MCF 10A (cell line): ENCODE measurements around the gene PCDHB11. TPM values are rescaled to one million over a fixed set of nuclear protein-coding genes. Genes with fewer than 3 reads are reported as not detected.
A peak's percentile ranks its signal among the peaks of the same experiment; 100 is the strongest.
"Not testable (repeated sequence)": the region's sequence is repeated elsewhere in the genome, so short reads cannot be mapped to it uniquely, and the experiment has no call there.

Experiments
- BruUV-seq: library from RNA; stranded (reverse); fragments of 400-500 nt; replicated peaks from 2 replicates; lab custom pipeline; 2021; lab: Mats Ljungman, UMichigan
- CTCF ChIA-PET: fragments of 300-600 bp; sonication (Branson Sonifier 250); formaldehyde crosslinking; extraction: SDS; loops from one replicate; lab custom pipeline; 2021; ENCODE audit warnings: antibody characterized with exemption, inconsistent platforms; lab: Yijun Ruan, JAX
- POLR2A ChIA-PET: fragments of 300-600, 350-650 bp; sonication (Branson Sonifier 250); formaldehyde crosslinking; extraction: SDS; loops from one replicate; lab custom pipeline; 2020; ENCODE audit warnings: antibody characterized with exemption, inconsistent platforms; lab: Yijun Ruan, JAX
- DNase-seq: peaks from one replicate; pipeline ENCODE4 v3.0.0-alpha.2; 2018; ENCODE audit not compliant: unreplicated experiment
- H3K27ac Mint-ChIP-seq: one replicate; pipeline ENCODE4 v1.8.0; 2022; ENCODE audit warnings: mild to moderate bottlenecking, low read depth, mixed read lengths; ENCODE audit not compliant: unreplicated experiment
- H3K27me3 Mint-ChIP-seq: one replicate; pipeline ENCODE4 v1.8.0; 2022; ENCODE audit warnings: mixed read lengths; ENCODE audit not compliant: insufficient read depth, unreplicated experiment
- H3K36me3 Mint-ChIP-seq: one replicate; pipeline ENCODE4 v1.8.0; 2022; ENCODE audit warnings: mild to moderate bottlenecking, moderate library complexity, mixed read lengths; ENCODE audit not compliant: insufficient read depth, unreplicated experiment
- H3K4me1 Mint-ChIP-seq: one replicate; pipeline ENCODE4 v1.8.0; 2022; ENCODE audit warnings: mixed read lengths; ENCODE audit not compliant: insufficient read depth, unreplicated experiment
- H3K4me3 Mint-ChIP-seq: one replicate; pipeline ENCODE4 v1.8.0; 2022; ENCODE audit warnings: mild to moderate bottlenecking, moderate library complexity, mixed read lengths; ENCODE audit not compliant: unreplicated experiment
- H3K9me3 Mint-ChIP-seq: one replicate; pipeline ENCODE4 v1.8.0; 2022; ENCODE audit warnings: mixed read lengths; ENCODE audit not compliant: unreplicated experiment
- intact Hi-C: fragments of 100-400 bp; cut with micrococcal nuclease; formaldehyde crosslinking; loops from 2 replicates; pipeline ENCODE4 v1.14.1; 2022
- total RNA-seq: library from RNA; stranded (reverse); gene quantifications from 2 replicates; pipeline ENCODE4 v1.2.3, GENCODE V29; 2022
- TF ChIP-seq, protein P1 (sequence below): fragments of 200-600 bp; IDR thresholded peaks from one replicate; pipeline ENCODE4 v1.8.0; 2022; ENCODE audit warnings: antibody characterized with exemption, mild to moderate bottlenecking; ENCODE audit not compliant: unreplicated experiment

The PCDHB11 gene
- total RNA-seq, 1 experiment from 2014 or later: 0.75 TPM

DNA sequence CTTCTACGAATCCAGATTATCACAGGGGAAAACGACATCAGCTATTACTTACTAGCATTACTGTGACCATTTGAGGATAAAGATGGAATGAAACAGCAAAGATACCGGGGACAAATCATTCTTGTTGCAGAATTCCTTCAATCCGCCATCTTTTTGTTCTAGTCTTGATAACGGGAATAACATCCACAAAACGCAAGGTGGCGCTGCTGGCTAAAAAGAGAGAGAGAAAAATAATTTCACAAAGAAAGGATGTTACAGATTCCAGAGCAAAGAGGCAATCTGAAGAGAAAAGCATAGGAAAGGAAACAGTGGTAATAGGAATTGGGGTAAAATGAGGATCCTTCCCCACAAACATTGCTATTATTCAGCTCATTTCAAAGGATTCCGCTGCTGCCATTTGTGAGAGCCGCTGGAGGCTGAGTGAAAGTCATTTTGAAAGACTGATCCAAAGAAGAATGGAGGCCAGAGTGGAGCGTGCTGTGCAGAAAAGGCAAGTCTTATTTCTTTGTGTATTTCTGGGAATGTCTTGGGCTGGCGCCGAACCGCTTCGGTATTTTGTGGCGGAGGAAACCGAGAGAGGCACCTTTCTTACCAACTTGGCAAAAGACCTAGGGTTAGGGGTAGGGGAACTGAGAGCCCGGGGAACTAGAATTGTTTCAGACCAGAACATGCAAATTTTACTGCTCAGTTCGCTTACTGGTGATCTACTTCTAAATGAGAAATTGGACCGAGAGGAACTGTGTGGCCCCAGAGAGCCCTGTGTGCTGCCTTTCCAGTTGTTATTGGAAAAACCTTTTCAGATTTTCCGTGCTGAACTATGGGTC is 26.8 kb upstream of the PCDHB11 start, which contains the start of gene PCDHB7:
PCDHB7 (plus strand) TSS at position 264 of the 824 bp plus-strand sequence; CDS start at position 456, 192 bp downstream.
- peak within 1 kb of the TSS; percentile 51 for H3K4me3 Mint-ChIP-seq
- CTCF ChIA-PET: interaction anchor here (1.0 to 1.3 kb wide), 3 partner anchors 11 to 30 kb away, joined by 3 to 4 read pairs (median 4); partner anchors contain the start of gene PCDHB10
- DNase-seq: peak; percentile 68
- TF ChIP-seq, protein P1, sequence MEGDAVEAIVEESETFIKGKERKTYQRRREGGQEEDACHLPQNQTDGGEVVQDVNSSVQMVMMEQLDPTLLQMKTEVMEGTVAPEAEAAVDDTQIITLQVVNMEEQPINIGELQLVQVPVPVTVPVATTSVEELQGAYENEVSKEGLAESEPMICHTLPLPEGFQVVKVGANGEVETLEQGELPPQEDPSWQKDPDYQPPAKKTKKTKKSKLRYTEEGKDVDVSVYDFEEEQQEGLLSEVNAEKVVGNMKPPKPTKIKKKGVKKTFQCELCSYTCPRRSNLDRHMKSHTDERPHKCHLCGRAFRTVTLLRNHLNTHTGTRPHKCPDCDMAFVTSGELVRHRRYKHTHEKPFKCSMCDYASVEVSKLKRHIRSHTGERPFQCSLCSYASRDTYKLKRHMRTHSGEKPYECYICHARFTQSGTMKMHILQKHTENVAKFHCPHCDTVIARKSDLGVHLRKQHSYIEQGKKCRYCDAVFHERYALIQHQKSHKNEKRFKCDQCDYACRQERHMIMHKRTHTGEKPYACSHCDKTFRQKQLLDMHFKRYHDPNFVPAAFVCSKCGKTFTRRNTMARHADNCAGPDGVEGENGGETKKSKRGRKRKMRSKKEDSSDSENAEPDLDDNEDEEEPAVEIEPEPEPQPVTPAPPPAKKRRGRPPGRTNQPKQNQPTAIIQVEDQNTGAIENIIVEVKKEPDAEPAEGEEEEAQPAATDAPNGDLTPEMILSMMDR: peak; percentile 59
- POLR2A ChIA-PET: no interaction called here
- no peaks in the 10 kb centered on the region for H3K4me1 Mint-ChIP-seq
- intact Hi-C loops: no loop called here
- H3K36me3 Mint-ChIP-seq: no peaks in the 10 kb centered on the region
- no peaks in the 10 kb centered on the region for H3K27me3 Mint-ChIP-seq
- H3K27ac Mint-ChIP-seq: peak within 1 kb of the TSS; percentile 7
- no TSS peak for BruUV-seq
- peaks cover 24% of the 10 kb centered on the region for H3K9me3 Mint-ChIP-seq

DNA sequence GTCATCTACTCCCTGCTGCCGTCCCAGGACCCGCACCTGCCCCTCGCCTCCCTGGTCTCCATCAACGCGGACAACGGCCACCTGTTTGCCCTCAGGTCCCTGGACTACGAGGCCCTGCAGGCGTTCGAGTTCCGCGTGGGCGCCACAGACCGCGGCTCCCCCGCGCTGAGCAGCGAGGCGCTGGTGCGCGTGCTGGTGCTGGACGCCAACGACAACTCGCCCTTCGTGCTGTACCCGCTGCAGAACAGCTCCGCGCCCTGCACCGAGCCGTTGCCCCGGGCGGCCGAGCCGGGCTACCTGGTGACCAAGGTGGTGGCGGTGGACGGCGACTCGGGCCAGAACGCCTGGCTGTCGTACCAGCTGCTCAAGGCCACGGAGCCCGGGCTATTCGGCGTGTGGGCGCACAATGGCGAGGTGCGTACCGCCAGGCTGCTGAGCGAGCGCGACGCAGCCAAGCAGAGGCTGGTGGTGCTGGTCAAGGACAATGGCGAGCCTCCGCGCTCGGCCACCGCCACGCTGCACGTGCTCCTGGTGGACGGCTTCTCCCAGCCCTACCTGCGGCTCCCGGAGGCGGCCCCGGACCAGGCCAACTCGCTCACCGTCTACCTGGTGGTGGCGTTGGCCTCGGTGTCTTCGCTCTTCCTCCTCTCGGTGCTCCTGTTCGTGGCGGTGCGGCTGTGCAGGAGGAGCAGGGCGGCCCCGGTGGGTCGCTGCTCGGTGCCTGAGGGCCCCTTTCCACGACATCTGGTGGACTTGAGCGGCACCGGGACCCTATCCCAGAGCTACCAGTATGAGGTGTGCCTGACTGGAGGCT is 24.9 kb upstream of the PCDHB11 start:
- peaks cover 19% of the 10 kb centered on the region for H3K9me3 Mint-ChIP-seq
- intact Hi-C loops, H3K4me3 Mint-ChIP-seq, H3K27me3 Mint-ChIP-seq, POLR2A ChIA-PET, DNase-seq, CTCF ChIA-PET, H3K4me1 Mint-ChIP-seq, H3K27ac Mint-ChIP-seq, H3K36me3 Mint-ChIP-seq, BruUV-seq: not testable (repeated sequence)

DNA sequence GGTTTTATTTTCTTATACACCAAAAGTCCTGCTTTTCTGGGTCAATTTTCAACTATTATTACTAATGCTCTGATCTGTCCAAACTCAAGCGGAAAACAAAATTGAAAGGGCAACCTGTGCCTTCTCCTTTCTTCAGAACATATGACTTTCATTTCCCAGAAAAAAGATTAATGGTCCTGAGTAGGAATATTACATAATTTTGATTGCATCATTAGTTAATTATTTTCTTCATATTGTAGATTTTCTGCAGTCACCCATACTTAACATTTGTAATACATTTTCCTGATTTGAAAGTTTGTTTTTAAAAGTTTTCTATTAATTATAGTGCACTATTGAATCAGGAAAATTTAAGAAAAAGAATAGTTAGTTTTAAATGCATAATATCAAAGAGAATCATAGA is 23.5 kb upstream of the PCDHB11 start:
- intact Hi-C loops: no loop called here
- no peak overlapping the region for H3K27ac Mint-ChIP-seq
- CTCF ChIA-PET: no interaction called here
- H3K27me3 Mint-ChIP-seq: no peaks in the 10 kb centered on the region
- DNase-seq: no peak
- no peaks in the 10 kb centered on the region for H3K36me3 Mint-ChIP-seq
- H3K9me3 Mint-ChIP-seq: peaks cover 13% of the 10 kb centered on the region
- POLR2A ChIA-PET: no interaction called here
- TF ChIP-seq, protein P1: no peak
- no peaks in the 10 kb centered on the region for H3K4me1 Mint-ChIP-seq
- H3K4me3 Mint-ChIP-seq: no peak overlapping the region
- BruUV-seq: no TSS peak

DNA sequence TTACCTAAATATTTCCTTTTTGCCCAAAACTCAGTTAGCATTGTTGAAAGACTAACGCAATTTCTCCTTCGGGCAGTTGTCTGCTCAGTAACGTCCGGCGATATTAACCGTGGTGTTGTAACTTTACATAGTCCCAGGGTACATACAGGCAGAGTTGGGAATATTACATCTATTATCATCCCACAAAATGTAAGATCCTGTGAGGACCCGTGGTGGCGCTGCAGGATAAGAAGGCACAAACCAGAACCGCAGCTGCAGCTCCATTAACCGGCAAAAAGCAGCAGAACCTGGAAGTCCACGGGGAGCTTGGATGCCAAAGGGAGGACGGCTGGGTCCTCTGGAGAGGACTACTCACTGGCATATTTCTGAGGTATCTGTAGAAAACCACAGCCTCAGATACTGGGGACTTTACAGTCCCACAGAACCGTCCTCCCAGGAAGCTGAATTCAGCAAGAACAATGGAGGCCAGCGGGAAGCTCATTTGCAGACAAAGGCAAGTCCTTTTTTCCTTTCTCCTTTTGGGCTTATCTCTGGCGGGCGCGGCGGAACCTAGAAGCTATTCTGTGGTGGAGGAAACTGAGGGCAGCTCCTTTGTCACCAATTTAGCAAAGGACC is 21.7 kb upstream of the PCDHB11 start, which contains the start of gene PCDHB8:
PCDHB8 (plus strand) TSS at position 214 of the 615 bp plus-strand sequence; CDS start at position 459, 245 bp downstream.
- H3K4me3 Mint-ChIP-seq, H3K27me3 Mint-ChIP-seq, intact Hi-C loops, BruUV-seq, H3K4me1 Mint-ChIP-seq, DNase-seq, H3K36me3 Mint-ChIP-seq, POLR2A ChIA-PET, H3K27ac Mint-ChIP-seq: not testable (repeated sequence)
- CTCF ChIA-PET: interaction anchor here (0.6 to 1.8 kb wide), 4 partner anchors 10 to 539 kb away, joined by 3 to 6 read pairs (median 4); partner anchors contain the start of genes PCDHB9, PCDHGA10 and TMCO6
- peaks cover 14% of the 10 kb centered on the region for H3K9me3 Mint-ChIP-seq

DNA sequence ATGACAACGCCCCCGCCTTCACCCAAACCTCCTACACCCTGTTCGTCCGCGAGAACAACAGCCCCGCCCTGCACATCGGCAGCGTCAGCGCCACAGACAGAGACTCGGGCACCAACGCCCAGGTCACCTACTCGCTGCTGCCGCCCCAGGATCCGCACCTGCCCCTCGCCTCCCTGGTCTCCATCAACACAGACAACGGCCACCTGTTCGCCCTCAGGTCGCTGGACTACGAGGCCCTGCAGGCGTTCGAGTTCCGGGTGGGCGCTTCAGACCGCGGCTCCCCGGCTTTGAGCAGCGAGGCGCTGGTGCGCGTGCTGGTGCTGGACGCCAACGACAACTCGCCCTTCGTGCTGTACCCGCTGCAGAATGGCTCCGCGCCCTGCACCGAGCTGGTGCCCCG is 20.1 kb upstream of the PCDHB11 start:
- H3K36me3 Mint-ChIP-seq, H3K4me1 Mint-ChIP-seq, DNase-seq, POLR2A ChIA-PET, H3K27me3 Mint-ChIP-seq, H3K4me3 Mint-ChIP-seq, intact Hi-C loops, H3K9me3 Mint-ChIP-seq, BruUV-seq, H3K27ac Mint-ChIP-seq, CTCF ChIA-PET: not testable (repeated sequence)

DNA sequence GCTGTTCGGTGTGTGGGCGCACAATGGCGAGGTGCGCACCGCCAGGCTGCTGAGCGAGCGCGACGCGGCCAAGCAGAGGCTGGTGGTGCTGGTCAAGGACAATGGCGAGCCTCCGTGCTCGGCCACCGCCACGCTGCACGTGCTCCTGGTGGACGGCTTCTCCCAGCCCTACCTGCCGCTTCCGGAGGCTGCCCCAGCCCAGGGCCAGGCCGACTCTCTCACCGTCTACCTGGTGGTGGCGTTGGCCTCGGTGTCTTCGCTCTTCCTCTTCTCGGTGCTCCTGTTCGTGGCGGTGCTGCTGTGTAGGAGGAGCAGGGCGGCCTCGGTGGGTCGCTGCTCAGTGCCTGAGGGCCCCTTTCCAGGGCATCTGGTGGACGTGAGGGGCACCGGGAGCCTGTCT is 19.6 kb upstream of the PCDHB11 start:
- H3K27me3 Mint-ChIP-seq, POLR2A ChIA-PET, DNase-seq, H3K4me3 Mint-ChIP-seq, BruUV-seq, intact Hi-C loops, CTCF ChIA-PET, H3K27ac Mint-ChIP-seq, H3K4me1 Mint-ChIP-seq: not testable (repeated sequence)
- Mint-ChIP-seq H3K9me3 (peaks cover 10% of the 10 kb centered on the region), H3K36me3 (peaks cover 13% of the 10 kb centered on the region)
